GM21529 (cell line): Measurements from ENCODE around the gene INHBE.
A peak's percentile ranks its signal among the peaks of the same experiment; 100 is the strongest.

ENCODE experiments used
- ATAC-seq: cut with Tn5 transposase; IDR thresholded peaks from one replicate; pipeline ENCODE4 v1.9.1; 2021; ENCODE audit not compliant: unreplicated experiment

The INHBE gene

GRCh38 chr12:57459750-57460467 is 4.8 kb downstream of the INHBE start, which contains the start of gene GLI1:
TSS of gene GLI1 (plus strand) at chr12:57459785. CDS start at chr12:57463692, 3,907 bp downstream.
- no peak for ATAC-seq

DNA sequence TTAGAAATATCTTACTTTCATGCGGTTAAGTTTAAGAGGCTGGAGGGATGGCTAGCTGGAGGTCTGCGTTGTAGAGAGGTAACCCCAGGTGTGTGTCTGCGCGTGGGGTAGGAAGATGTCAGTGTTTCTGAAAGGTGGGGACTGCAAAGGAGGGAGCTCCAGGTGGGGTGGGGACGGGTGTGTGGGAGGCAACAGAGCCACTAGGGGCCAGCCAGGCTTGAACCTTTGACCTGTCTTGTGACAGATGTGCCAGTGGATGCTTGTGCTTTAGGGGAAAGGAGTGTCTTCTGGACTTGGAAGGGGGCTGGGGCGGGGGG is 5.3 kb downstream of the INHBE start:
- ATAC-seq, result no peak

DNA sequence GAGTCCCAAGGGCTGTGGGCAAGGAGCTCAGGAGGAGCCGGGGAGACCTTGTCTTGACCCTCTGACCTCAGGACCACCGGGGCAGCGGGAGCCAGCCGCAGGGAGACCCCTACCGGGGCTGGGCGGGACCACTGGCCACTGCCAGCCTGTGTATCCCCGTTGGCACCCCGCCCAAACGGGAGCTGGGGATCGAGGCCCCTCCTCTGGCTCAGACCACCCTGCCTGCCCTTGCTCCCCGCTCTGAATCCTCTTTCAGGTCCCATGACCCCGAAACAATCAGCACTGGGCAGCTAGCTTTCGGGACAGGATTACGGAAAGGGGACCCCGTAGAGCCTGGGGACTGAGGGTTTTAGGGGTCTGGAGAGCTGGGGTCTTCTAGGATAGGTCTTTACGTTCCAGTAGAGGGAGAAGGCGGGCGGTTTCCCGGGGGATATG is 5.8 kb downstream of the INHBE start:
- ATAC-seq, result no peak

DNA sequence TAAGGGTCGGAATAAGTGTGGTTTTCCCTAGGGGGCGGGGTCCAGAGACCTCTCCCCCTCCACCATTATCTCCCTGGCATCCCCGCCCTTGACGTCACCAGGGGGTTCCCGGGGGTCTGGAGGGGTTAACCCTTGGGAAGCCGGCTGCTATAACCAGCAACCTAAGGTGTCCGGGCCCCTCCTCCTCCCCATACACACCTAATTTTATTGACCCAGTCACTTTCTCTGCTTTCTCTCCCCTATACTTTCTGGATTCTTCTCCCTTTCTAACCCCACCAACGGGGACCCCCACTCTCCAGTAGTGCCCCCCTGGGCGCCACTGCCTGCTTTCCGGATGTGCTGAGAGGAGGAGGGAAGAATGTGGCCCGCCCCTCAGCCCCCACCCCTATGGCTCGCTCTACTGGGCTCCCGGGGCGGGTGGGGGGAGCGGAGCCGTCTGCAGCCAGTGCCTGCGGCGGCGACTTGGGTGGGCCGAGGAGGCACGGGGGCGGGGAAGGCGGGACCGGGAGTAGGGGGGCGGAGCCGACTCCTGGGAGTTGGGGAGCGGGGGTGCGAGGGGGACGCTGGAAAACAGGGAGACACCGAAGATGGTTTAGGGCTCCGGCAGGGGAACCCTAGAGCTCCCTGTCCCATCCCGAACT is 6.3 kb downstream of the INHBE start:
- no peak for ATAC-seq

GRCh38 chr12:57461917-57462250 is 6.8 kb downstream of the INHBE start:
- ATAC-seq, result no peak

GRCh38 chr12:57462251-57462911 is 7.3 kb downstream of the INHBE start:
- ATAC-seq, result peak; percentile 58

DNA sequence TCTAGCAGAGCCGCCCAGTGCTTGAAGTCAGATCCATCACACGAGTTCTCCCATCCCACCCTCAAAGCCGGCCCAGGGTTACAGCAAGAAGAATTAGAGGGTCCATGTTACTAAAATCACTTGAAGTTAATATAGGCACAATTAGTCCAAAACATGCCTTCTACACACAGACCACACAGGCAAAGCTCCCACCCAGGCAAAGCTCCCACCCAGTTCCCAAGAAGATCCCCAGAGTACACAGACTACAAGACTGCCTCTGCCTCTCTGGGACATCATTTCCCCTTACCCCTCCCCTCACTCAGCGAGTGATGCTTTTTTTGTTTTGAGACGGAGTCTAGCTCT is 7.8 kb downstream of the INHBE start:
- ATAC-seq, result no peak

DNA sequence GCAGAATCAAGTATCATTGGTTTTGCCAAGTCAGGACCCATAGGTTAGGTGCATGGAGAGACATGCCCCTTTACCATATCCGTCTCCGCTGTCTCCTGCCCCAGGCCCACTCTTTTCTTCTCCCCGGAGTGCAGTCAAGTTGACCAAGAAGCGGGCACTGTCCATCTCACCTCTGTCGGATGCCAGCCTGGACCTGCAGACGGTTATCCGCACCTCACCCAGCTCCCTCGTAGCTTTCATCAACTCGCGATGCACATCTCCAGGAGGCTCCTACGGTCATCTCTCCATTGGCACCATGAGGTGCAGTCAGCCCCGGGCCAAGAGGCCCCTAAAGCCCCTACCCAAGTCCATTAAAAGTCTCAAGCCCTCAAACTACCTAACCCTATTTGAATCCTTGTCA is 9.5 kb downstream of the INHBE start:
- ATAC-seq, result no peak

GRCh38 chr12:57465030-57465746 is 10.1 kb downstream of the INHBE start:
- ATAC-seq, result no peak

GRCh38 chr12:57465747-57466505 is 10.8 kb downstream of the INHBE start:
- ATAC-seq, result no peak

DNA sequence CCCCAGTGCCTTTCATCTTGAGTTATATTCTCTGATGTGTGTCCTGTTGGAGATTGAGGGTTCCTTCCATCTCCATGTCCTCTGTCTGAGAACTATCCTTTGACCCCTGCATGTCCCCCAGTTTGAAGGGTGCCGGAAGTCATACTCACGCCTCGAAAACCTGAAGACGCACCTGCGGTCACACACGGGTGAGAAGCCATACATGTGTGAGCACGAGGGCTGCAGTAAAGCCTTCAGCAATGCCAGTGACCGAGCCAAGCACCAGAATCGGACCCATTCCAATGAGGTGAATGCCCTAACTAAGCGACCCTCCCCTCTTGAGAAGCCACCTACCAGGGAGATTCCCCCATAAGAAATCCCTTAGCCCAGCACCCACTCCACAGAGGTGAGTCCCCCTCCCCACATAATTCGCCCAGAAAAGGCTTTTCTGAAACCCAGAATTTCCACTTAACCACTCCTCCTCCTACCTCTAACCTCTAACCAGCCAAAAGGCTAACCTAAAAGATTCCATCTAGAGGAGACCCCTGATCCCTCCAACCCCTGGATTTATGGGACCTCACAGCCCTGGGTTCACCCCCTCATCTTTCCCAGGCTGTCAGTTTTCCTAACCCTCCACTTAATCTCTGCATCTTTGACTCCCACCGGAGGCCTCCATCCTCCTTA is 12.2 kb downstream of the INHBE start:
- no peak for ATAC-seq

- no peak for ATAC-seq
Observed at GRCh38 chr12:57467915-57468314, 12.8 kb downstream of the INHBE start.

GRCh38 chr12:57469296-57470164 is 14.4 kb downstream of the INHBE start:
- ATAC-seq, result no peak

GRCh38 chr12:57470286-57470969 is 15.3 kb downstream of the INHBE start:
- no peak for ATAC-seq

DNA sequence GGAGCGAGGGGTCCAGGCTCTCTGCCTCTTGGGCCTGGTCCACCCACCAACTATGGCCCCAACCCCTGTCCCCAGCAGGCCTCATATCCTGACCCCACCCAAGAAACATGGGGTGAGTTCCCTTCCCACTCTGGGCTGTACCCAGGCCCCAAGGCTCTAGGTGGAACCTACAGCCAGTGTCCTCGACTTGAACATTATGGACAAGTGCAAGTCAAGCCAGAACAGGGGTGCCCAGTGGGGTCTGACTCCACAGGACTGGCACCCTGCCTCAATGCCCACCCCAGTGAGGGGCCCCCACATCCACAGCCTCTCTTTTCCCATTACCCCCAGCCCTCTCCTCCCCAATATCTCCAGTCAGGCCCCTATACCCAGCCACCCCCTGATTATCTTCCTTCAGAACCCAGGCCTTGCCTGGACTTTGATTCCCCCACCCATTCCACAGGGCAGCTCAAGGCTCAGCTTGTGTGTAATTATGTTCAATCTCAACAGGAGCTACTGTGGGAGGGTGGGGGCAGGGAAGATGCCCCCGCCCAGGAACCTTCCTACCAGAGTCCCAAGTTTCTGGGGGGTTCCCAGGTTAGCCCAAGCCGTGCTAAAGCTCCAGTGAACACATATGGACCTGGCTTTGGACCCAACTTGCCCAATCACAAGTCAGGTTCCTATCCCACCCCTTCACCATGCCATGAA is 16.0 kb downstream of the INHBE start:
- no peak for ATAC-seq

GRCh38 chr12:57471661-57472060 is 16.6 kb downstream of the INHBE start:
- no peak for ATAC-seq

- ATAC-seq, result no peak
Observed at GRCh38 chr12:57472391-57472790, 17.3 kb downstream of the INHBE start.

DNA sequence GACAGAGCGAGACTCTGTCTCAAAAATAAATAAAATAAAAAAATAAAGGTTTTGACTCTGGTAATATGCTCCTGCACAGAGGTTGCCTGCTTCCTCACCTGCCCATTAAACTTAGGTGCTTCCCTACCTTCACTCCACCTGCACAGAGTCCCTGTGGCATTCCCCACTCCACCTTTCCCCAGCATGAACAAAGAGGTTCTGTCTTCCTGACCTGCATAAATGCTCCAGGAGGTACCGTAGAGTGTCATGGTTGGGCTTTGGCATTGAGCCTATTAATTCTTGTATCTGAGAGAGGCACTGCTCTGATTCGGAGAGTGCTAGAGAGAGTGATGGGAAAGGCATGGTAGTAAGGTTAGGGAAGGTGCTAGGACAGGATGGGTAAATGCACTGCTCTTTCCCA is 18.3 kb downstream of the INHBE start:
- ATAC-seq, result no peak

GRCh38 chr12:57473886-57474285 is 18.8 kb downstream of the INHBE start:
- no peak for ATAC-seq
